Activated CD4-positive, alpha-beta memory T cell treated with anti-CD3 and anti-CD28 coated beads, Interleukin-2, amount 10 ng/mL, durations not matched to agents 7 days and 5 days (primary cell): ENCODE results near the gene ITPRID2. TPM values are rescaled to one million over a fixed set of nuclear protein-coding genes. Genes with fewer than 3 reads are reported as not detected.

ENCODE experiments used
- CTCF ChIA-PET: fragments of 350-600 bp; sonication (Branson Sonifier 250); formaldehyde crosslinking; loops from one replicate; lab custom pipeline; 2021; ENCODE audit warnings: antibody characterized with exemption, inconsistent platforms; lab: Charles Lee
- POLR2A ChIA-PET: fragments of 350-600 bp; sonication (Branson Sonifier 250); formaldehyde crosslinking; loops from one replicate; lab custom pipeline; 2021; ENCODE audit warnings: antibody characterized with exemption; lab: Charles Lee
- DNase-seq: peaks from one replicate; pipeline ENCODE4 v3.0.0-alpha.2; 2020
- H3K27ac Mint-ChIP-seq: one replicate; pipeline ENCODE4 v1.8.0; 2021; ENCODE audit warnings: mild to moderate bottlenecking, mixed read lengths
- H3K27me3 Mint-ChIP-seq: one replicate; pipeline ENCODE4 v1.8.0; 2021; ENCODE audit warnings: mixed read lengths
- H3K36me3 Mint-ChIP-seq: one replicate; pipeline ENCODE4 v1.8.0; 2021; ENCODE audit warnings: low read depth, mixed read lengths
- H3K4me1 Mint-ChIP-seq: one replicate; pipeline ENCODE4 v1.8.0; 2021; ENCODE audit warnings: mixed read lengths
- H3K4me3 Mint-ChIP-seq: one replicate; pipeline ENCODE4 v1.8.0; 2021; ENCODE audit warnings: mild to moderate bottlenecking, mixed read lengths
- H3K9me3 Mint-ChIP-seq: one replicate; pipeline ENCODE4 v1.8.0; 2021; ENCODE audit warnings: mixed read lengths
- total RNA-seq, 2 experiments: library from RNA; stranded (reverse); gene quantifications; one replicate each; pipeline ENCODE4 v1.2.3, GENCODE V29; 2021

ITPRID2 gene
- total RNA-seq, 2 experiments from 2014 or later, result 53.0 to 53.2 TPM

DNA sequence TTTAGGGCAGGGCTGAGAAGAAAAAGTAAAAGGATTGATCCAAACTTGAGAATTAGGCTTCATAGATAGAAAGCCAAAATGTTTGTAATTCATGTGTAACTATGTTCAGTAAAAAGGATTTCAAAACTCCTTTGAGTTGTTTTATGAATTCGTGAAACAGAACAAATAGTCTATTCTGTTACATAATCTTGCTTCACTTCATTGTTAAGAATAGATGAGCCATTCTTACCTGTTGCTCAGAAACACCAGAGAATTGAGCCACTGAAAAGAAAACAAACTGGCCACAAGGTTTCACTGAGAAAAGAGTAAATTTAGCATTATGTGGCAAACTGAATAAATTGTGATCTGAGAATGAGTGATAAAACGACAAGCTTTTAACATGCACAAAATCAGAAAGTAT is 4.5 kb upstream of the ITPRID2 start:
- CTCF ChIA-PET, result no interaction called here
- H3K4me1 Mint-ChIP-seq, result peaks cover 6% of the 10 kb centered on the region
- no peaks in the 10 kb centered on the region for H3K9me3 Mint-ChIP-seq
- no peak for DNase-seq
- H3K4me3 Mint-ChIP-seq, result no peak overlapping the region
- POLR2A ChIA-PET, result interaction anchor here (1.2 kb wide), 1 partner anchor 100 kb away, joined by 3 read pairs; no protein-coding TSS in a partner anchor
- no peak overlapping the region for H3K27ac Mint-ChIP-seq
- H3K27me3 Mint-ChIP-seq, result peaks cover 49% of the 10 kb centered on the region
- no peaks in the 10 kb centered on the region for H3K36me3 Mint-ChIP-seq

DNA sequence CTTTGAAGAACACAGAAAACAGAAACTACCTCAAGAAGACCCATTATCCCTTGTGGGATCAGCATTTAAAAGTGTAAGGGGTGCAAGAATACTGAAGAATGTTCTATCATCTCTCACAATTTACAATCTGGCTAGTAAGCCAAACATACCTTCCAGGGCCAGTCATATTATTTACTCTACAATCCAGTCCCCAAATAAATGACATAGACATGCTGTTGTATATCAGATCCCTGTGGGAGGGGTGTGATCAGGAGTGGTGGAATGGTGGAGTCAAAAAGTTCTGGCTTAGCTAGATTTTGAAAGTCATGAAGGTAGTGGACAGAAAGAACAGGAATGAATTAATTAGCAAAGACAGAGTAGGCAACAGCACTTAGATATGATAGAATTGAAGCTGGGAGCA is 1.8 kb upstream of the ITPRID2 start:
- no peak for DNase-seq
- POLR2A ChIA-PET, result interaction anchor here (1.1 kb wide), 1 partner anchor 41 kb away, joined by 3 read pairs; no protein-coding TSS in a partner anchor
- Mint-ChIP-seq H3K36me3 (peaks cover 14% of the 10 kb centered on the region), H3K27me3 (peaks cover 40% of the 10 kb centered on the region), H3K4me1 (peaks cover 27% of the 10 kb centered on the region), H3K27ac (no peak overlapping the region), H3K9me3 (no peaks in the 10 kb centered on the region), H3K4me3 (no peak overlapping the region)
- CTCF ChIA-PET, result interaction anchor here (4.1 kb wide), 1 partner anchor 14 kb away, joined by 29 read pairs; no protein-coding TSS in a partner anchor

DNA sequence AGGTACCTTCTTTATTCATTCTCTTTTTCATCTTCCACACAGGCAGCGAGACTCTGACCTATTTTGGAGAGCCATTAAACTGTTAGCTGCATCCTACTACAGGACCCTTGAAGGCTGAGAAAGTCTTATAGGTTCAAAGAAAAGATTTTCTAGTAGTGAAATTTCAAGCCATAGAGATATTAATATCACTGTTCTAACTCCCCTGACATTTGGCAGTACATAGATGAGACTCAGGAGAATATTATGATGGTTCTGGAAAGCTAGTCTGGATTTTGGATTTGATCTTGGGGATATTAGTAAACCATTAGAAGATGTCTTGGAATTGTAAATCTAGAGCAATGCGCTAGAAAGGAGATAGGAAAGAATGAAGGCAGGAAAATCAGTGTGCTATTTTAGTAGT is 1.3 kb upstream of the ITPRID2 start:
- CTCF ChIA-PET, result interaction anchor here (0.8 to 4.1 kb wide), 2 partner anchors 14 to 189 kb away, joined by 3 to 29 read pairs; no protein-coding TSS in a partner anchor
- Mint-ChIP-seq H3K27ac (no peak overlapping the region), H3K9me3 (no peaks in the 10 kb centered on the region), H3K36me3 (peaks cover 14% of the 10 kb centered on the region), H3K4me1 (peaks cover 27% of the 10 kb centered on the region), H3K27me3 (peaks cover 38% of the 10 kb centered on the region), H3K4me3 (no peak overlapping the region)
- no peak for DNase-seq
- POLR2A ChIA-PET, result interaction anchor here (1.1 kb wide), 1 partner anchor 41 kb away, joined by 3 read pairs; no protein-coding TSS in a partner anchor

DNA sequence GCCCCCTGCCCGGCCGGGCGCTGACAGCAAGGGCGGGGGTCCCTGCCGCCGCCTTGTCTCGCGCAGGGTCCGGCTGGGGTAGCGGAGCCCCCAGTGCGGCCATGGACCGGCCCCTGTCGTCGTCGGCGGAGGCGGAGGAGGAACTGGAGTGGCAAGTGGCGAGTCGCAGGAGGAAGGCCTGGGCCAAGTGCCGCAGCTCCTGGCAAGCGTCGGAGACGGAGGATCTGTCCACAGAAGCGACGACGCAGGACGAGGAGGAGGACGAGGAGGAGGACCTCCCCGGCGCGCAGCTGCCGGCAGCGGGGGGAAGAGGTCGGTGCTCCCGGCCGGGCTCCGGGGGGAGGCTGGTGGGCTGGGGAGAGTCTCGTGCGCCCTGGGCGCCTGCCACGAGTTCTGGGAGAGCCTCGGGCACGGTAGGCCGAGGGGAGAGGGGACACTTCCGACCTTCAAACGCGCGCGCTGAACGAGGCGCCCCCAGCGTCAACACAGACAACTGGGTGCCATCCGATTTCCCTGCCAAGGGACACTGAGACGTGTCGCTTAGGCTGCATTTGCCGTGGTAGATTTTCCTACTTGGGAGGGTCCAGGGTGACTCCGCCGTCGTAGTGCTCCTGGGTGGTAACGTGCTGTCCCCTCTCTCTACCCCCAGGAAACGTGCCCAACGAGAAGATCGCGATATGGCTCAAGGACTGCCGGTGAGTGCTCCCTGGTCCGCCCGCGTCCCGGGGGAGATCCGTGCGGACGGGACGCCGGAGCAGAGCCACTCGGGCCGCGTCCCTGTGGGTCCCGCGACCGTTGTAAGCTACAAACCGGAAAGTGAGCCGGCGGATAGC is 652 bp downstream of the ITPRID2 start:
- Mint-ChIP-seq H3K4me1 (peaks cover 33% of the 10 kb centered on the region), H3K36me3 (peaks cover 21% of the 10 kb centered on the region), H3K9me3 (no peaks in the 10 kb centered on the region), H3K27ac (peak overlapping the region; percentile 79), H3K27me3 (peaks cover 23% of the 10 kb centered on the region), H3K4me3 (peak overlapping the region; percentile 91)
- ChIA-PET CTCF (interaction anchor here (0.7 to 4.1 kb wide), 8 partner anchors 9 to 453 kb away, joined by 3 to 29 read pairs (median 3); no protein-coding TSS in a partner anchor), POLR2A (interaction anchor here (0.9 to 2.1 kb wide), 8 partner anchors 10 to 911 kb away, joined by 3 to 8 read pairs (median 4); partner anchors contain the start of gene UBE2E3)
- peak; percentile 71 for DNase-seq

DNA sequence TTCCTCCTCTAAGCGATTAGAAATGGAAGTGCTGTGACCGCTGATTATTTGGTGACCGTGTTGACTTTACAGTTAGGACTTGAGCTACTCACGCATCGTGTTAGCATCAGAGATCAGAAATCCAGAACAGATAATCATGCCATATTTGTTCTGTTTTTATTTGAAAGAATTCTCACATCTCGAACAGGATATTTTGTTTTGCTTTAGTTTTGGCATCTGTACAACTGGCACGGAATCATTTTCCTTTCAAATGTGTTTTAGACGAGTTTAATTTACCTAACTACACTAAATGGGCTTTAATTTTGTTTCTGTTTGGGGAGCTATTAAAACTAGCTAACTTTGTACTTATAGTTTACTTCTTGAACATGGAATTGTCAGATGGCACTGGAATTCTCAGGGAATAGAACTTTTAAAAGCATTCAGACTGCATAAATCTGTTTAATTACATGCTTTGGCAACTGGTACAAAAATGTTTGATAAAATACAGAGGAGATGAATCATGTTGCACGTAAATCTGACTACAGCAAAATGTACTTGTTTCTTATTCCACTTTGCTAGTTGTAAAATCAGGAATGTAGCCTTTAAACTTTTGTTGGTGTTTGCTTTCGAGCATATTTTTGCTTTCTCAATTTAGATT is 1.4 kb downstream of the ITPRID2 start:
- H3K9me3 Mint-ChIP-seq, result no peaks in the 10 kb centered on the region
- H3K4me3 Mint-ChIP-seq, result peak overlapping the region; percentile 91
- ChIA-PET CTCF (interaction anchor here (0.7 to 4.1 kb wide), 8 partner anchors 8 to 454 kb away, joined by 3 to 29 read pairs (median 3); no protein-coding TSS in a partner anchor), POLR2A (interaction anchor here (1.2 to 2.1 kb wide), 5 partner anchors 11 to 912 kb away, joined by 3 to 8 read pairs (median 4); partner anchors contain the start of gene UBE2E3)
- peaks cover 21% of the 10 kb centered on the region for H3K36me3 Mint-ChIP-seq
- DNase-seq, result no peak
- H3K27me3 Mint-ChIP-seq, result peaks cover 20% of the 10 kb centered on the region
- H3K27ac Mint-ChIP-seq, result peak overlapping the region; percentile 79
- peaks cover 33% of the 10 kb centered on the region for H3K4me1 Mint-ChIP-seq

DNA sequence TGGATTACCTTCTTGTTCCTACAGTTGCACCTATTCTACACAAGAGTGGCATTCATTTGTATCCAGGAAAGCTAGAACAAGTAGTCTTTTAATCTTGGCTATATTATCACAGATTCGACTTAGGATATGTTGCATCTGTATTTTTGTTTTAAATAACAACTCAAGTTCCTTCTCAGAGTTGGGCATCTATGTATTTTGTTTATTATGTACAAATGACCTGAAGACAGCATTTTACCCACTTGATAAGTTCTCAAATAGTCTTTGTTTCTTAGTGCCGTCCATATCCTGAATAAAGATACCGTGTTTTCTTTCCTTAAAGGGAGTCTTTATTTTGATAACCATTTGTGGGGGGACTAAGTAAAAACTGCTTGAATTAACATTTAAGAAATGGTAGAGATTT is 2.9 kb downstream of the ITPRID2 start:
- Mint-ChIP-seq H3K4me3 (no peak overlapping the region), H3K9me3 (no peaks in the 10 kb centered on the region), H3K27ac (no peak overlapping the region), H3K4me1 (peaks cover 38% of the 10 kb centered on the region), H3K36me3 (peaks cover 30% of the 10 kb centered on the region), H3K27me3 (peaks cover 15% of the 10 kb centered on the region)
- ChIA-PET POLR2A (no interaction called here), CTCF (no interaction called here)
- DNase-seq, result no peak

DNA sequence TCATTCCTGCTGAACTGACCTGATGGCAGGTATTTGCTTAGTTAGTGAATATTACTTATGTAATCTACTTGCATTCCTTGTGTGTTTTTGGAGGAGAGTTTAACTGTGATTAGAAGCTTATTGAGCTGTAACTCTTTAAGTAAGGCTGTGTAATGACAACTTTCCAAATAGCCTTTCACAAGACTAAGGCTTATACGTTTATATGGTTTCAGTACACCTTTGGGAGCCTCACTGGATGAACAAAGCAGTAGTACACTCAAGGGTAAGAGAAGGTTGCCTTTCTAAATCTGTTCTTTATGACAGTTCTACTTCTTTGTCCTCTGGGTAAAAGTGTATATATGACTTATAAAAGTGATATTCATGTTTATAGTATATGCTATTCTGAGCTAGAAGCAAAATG is 4.3 kb downstream of the ITPRID2 start:
- Mint-ChIP-seq H3K9me3 (no peaks in the 10 kb centered on the region), H3K36me3 (peaks cover 43% of the 10 kb centered on the region), H3K4me3 (no peak overlapping the region), H3K4me1 (peaks cover 50% of the 10 kb centered on the region), H3K27ac (no peak overlapping the region), H3K27me3 (peaks cover 4% of the 10 kb centered on the region)
- ChIA-PET POLR2A (no interaction called here), CTCF (no interaction called here)
- DNase-seq, result no peak

DNA sequence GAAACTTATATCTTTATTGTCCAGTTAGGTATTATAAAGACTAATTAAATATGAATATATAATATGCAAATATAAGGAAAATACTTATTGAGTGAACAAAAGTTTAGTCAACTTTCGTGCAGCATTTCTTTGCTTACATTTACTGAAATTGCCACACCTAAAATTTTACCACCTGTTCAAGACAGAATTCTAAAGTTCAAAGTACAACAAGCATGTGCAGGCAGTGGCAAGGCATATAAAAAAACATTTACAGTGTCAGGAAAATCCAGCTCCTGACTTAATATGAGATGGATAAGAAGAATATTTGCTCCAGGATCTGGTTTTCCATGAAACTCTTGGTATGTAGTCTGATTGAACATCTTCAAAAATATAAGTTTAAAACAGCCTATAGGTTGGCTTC is 4.8 kb downstream of the ITPRID2 start:
- H3K4me3 Mint-ChIP-seq, result no peak overlapping the region
- peaks cover 46% of the 10 kb centered on the region for H3K4me1 Mint-ChIP-seq
- no peak overlapping the region for H3K27ac Mint-ChIP-seq
- CTCF ChIA-PET, result no interaction called here
- no peak for DNase-seq
- H3K27me3 Mint-ChIP-seq, result peaks cover under 1% of the 10 kb centered on the region
- H3K36me3 Mint-ChIP-seq, result peaks cover 47% of the 10 kb centered on the region
- POLR2A ChIA-PET, result interaction anchor here (1.9 kb wide), 1 partner anchor 17 kb away, joined by 5 read pairs; no protein-coding TSS in a partner anchor
- no peaks in the 10 kb centered on the region for H3K9me3 Mint-ChIP-seq

DNA sequence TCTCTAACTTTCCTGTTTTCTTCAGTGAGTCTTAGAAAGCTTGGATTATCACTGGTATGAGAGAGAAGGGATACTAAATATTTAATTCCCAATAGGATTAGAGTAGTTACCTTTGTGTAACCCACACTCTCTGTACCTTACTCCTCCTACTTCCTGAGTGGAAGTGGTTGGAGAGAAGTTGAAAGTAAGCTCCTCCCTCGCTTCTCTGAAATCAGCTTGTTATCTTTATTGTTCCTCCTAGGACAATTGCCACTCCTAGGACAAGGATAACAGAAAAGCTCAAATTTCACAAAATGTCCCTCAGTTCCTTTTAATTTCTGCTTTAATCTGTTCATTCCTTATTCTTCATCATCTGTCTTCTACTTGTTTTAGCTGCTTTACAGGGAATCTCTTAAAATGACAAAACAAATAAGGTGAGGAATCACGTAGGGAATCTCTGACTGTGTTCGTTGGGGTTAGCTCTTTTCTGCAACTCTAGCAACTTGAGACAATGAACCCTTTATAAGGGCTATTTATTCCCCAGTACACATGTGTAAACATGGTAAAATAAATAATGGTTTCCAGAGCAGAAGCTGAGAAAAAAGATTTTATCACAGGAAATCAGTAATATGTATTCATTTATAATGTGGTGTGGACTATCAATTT is 8.6 kb downstream of the ITPRID2 start:
- no peak overlapping the region for H3K4me3 Mint-ChIP-seq
- ChIA-PET CTCF (interaction anchor here (0.6 to 1.4 kb wide), 7 partner anchors 8 to 176 kb away, joined by 3 to 8 read pairs (median 3); no protein-coding TSS in a partner anchor), POLR2A (interaction anchor here (0.8 to 1.4 kb wide), 3 partner anchors 9 to 110 kb away, joined by 3 read pairs; no protein-coding TSS in a partner anchor)
- DNase-seq, result no peak
- peaks cover 26% of the 10 kb centered on the region for H3K4me1 Mint-ChIP-seq
- H3K27me3 Mint-ChIP-seq, result no peaks in the 10 kb centered on the region
- H3K27ac Mint-ChIP-seq, result no peak overlapping the region
- H3K9me3 Mint-ChIP-seq, result no peaks in the 10 kb centered on the region
- peaks cover 59% of the 10 kb centered on the region for H3K36me3 Mint-ChIP-seq

DNA sequence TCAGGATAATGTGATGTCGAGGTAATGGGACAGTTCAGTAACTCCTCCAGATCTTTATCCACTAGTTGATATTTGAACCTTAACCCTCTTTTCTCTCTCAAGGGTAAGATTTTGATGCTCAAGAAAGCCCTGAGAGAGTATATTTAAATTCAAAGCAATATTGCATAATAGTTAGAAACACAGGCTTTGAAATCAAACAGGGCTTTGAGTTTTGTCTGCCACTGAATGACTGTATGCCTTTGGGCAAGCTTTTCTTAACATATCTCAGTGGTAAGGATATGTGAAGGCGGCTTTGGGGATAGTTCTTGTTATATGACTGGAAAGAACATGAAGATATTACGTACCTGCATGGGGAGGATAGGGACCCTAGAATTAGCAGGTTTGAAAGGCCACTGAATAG is 11.1 kb downstream of the ITPRID2 start:
- DNase-seq, result no peak
- H3K4me1 Mint-ChIP-seq, result peaks cover 21% of the 10 kb centered on the region
- H3K27ac Mint-ChIP-seq, result no peak overlapping the region
- ChIA-PET POLR2A (no interaction called here), CTCF (interaction anchor here (1.4 to 4.1 kb wide), 2 partner anchors 11 to 160 kb away, joined by 5 to 29 read pairs; partner anchors contain the start of gene ITPRID2)
- no peaks in the 10 kb centered on the region for H3K27me3 Mint-ChIP-seq
- peaks cover 59% of the 10 kb centered on the region for H3K36me3 Mint-ChIP-seq
- no peaks in the 10 kb centered on the region for H3K9me3 Mint-ChIP-seq
- H3K4me3 Mint-ChIP-seq, result no peak overlapping the region

DNA sequence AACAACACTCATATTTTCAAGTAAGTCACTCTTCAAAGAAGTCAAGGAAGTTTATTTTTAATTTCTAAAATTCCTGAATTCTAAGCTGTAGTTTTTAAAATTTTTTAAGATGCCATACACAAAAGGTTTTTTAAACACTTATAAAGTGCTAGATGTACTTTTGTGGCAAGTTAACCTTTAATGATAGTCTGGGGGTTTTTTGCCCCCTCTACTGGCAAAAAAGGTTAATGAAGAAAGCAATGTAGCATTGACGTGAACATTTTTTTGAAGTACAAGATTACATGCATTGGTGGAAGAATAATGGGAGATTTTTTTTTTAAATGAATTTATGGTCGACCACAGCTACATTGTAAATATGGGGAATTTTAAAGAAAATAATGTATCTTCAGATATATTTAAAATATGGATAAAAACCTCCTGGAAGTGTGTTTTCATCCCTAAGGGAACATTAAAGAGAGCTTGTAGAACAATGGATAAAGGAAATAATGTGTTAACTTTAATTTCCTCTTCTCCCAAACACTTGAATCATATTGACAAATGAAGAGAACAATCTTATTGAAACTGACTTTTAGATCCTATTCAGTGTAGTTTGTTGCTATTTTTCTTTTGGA is 12.6 kb downstream of the ITPRID2 start:
- Mint-ChIP-seq H3K4me3 (no peak overlapping the region), H3K9me3 (no peaks in the 10 kb centered on the region), H3K27me3 (no peaks in the 10 kb centered on the region), H3K36me3 (peaks cover 60% of the 10 kb centered on the region), H3K27ac (no peak overlapping the region), H3K4me1 (peaks cover 20% of the 10 kb centered on the region)
- DNase-seq, result no peak
- CTCF ChIA-PET, result interaction anchor here (1.4 to 4.1 kb wide), 4 partner anchors 13 to 923 kb away, joined by 4 to 29 read pairs (median 6); partner anchors contain the start of gene ITPRID2
- POLR2A ChIA-PET, result no interaction called here

DNA sequence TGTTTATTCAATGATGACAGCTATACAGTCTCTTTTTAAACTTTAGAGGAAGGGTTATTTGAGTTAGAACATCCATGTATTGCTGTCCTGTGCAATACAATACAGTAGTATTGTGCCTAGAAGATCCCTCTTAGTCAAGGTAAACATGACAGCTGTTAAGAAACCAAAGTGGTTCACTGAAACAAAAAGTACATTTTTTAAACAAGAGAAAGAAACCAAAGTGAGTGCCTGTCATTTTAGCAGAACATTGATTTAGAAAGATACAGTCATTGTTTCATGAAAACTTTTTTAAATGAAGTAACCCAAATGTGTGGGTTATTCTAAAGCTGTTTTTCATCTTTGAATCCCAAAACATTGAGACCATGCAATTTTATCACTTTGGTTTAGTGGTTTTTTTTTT is 15.5 kb downstream of the ITPRID2 start:
- ChIA-PET POLR2A (no interaction called here), CTCF (interaction anchor here (0.7 to 1.2 kb wide), 2 partner anchors 14 to 164 kb away, joined by 3 to 5 read pairs; no protein-coding TSS in a partner anchor)
- no peak for DNase-seq
- H3K4me3 Mint-ChIP-seq, result no peak overlapping the region
- H3K27ac Mint-ChIP-seq, result no peak overlapping the region
- no peaks in the 10 kb centered on the region for H3K27me3 Mint-ChIP-seq
- H3K4me1 Mint-ChIP-seq, result peaks cover 5% of the 10 kb centered on the region
- H3K36me3 Mint-ChIP-seq, result peaks cover 48% of the 10 kb centered on the region
- H3K9me3 Mint-ChIP-seq, result no peaks in the 10 kb centered on the region
